Gastroesophageal sphincter (tissue), 3 donors: ENCODE measurements around the gene C2CD2.

Experiments
- POLR2A ChIP-seq, 2 donors: fragments of 450-650 bp; IDR thresholded peaks; one replicate each; pipeline ENCODE4 v1.6.1; 2017; ENCODE audit warnings: antibody characterized with exemption in 2 of 2, mild to moderate bottlenecking in 2 of 2, moderate library complexity in 1 of 2
- TF ChIP-seq, protein P1 (sequence below), 4 experiments: fragments of 200-600 bp in 2 of 4; fragments of 450-650 bp in 2 of 4; sonication (generic) in 1 of 4; IDR thresholded peaks; one replicate each; pipeline ENCODE4 v1.5.1; 2017 to 2019; ENCODE audit warnings: antibody characterized with exemption in 4 of 4, mild to moderate bottlenecking in 2 of 4, moderate library complexity in 2 of 4

DNA sequence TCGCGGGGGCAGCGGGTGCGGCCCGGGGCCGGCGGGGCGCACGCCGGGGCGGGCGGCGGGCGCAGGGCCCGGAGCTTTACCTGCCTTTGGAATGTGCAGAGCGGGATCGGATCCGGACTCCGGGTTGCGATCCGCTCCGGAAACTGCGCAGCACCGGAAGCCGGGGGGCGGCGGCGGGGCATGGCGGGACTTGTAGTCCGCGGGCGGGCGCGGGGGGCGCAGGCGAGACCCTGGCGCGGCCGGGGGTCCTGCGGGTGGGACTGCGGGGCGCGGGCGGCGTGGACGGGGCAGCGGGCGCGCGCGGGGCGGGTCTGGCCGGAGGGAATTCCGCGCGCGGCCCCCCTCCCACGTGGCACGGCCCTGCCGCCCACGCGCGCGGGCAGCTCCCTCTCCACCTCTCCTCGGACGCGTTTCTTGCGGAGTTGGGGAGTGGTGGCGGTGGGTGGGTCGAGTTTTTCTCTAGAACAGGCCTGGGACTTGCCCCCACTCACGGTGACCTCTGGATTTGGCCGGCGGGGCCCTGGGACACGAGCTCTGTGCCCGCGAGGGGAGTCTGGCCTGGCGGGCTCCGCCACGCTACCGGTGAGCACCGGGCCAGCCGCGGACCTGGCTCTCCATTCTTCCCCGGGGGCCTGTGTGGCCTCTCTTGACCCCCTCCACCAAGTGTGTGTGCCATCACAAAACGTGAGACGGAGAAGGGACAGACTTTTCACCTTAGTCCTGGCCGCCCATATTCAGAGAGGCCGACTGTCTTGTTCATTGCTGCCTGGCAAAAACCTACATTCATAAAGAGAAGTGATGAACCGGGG is 74.4 kb downstream of the C2CD2 start, which contains the start of gene PRDM15:
- TF ChIP-seq POLR2A (IDR thresholded peaks at IDR 0.05): peak in 1 of 2 donors; percentile 11
- TF ChIP-seq, protein P1, sequence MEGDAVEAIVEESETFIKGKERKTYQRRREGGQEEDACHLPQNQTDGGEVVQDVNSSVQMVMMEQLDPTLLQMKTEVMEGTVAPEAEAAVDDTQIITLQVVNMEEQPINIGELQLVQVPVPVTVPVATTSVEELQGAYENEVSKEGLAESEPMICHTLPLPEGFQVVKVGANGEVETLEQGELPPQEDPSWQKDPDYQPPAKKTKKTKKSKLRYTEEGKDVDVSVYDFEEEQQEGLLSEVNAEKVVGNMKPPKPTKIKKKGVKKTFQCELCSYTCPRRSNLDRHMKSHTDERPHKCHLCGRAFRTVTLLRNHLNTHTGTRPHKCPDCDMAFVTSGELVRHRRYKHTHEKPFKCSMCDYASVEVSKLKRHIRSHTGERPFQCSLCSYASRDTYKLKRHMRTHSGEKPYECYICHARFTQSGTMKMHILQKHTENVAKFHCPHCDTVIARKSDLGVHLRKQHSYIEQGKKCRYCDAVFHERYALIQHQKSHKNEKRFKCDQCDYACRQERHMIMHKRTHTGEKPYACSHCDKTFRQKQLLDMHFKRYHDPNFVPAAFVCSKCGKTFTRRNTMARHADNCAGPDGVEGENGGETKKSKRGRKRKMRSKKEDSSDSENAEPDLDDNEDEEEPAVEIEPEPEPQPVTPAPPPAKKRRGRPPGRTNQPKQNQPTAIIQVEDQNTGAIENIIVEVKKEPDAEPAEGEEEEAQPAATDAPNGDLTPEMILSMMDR (IDR thresholded peaks at IDR 0.05): peak in 1 of 4 experiments; percentile 14
